IMR-90 (cell line): ENCODE measurements around the gene SLC30A2. TPM values are rescaled to one million over a fixed set of nuclear protein-coding genes. Genes with fewer than 3 reads are reported as not detected.

Experiments
- ATAC-seq: fragments of 200-7000 bp; cut with Tn5 transposase; 2 replicates; pipeline ENCODE4 v1.9.1; 2020; ENCODE audit warnings: low read depth, mild to moderate bottlenecking, moderate library complexity
- BruUV-seq: library from RNA; stranded (reverse); fragments of 400-500 nt; replicated peaks from 2 replicates; lab custom pipeline; 2021; lab: Mats Ljungman, UMichigan
- CTCF ChIA-PET: fragments of 300-600 bp; formaldehyde crosslinking; extraction: SDS; loops from one replicate; lab custom pipeline; 2021; ENCODE audit warnings: antibody characterized with exemption; lab: Yijun Ruan, JAX
- POLR2A ChIA-PET: fragments of 300-600 bp; sonication (Branson Sonifier 250); formaldehyde crosslinking; loops from one replicate; lab custom pipeline; 2022; ENCODE audit warnings: antibody characterized with exemption; ENCODE audit not compliant: unreplicated experiment; lab: Charles Lee
- DNase-seq: peaks from one replicate; pipeline ENCODE4 v3.0.0; 2013
- H2AFZ ChIP-seq: replicated peaks from 2 replicates; pipeline ENCODE3; 2013; ENCODE audit warnings: low read length, mild to moderate bottlenecking; ENCODE audit not compliant: poor library complexity
- H2AK5ac ChIP-seq: 2 replicates; pipeline ENCODE4 v1.6.1; 2013; ENCODE audit warnings: low read depth, low read length, inconsistent platforms
- H2AK9ac ChIP-seq: replicated peaks from 2 replicates; pipeline ENCODE3; 2013; ENCODE audit warnings: mild to moderate bottlenecking, low read depth, low read length, moderate library complexity; ENCODE audit not compliant: poor library complexity
- H2BK120ac ChIP-seq: 2 replicates; pipeline ENCODE4 v1.6.1; 2013; ENCODE audit warnings: low read depth, low read length, inconsistent platforms
- H2BK15ac ChIP-seq: 3 replicates; pipeline ENCODE4 v1.6.1; 2013; ENCODE audit warnings: low read depth, low read length, inconsistent platforms
- H2BK20ac ChIP-seq: 2 replicates; pipeline ENCODE4 v1.6.1; 2013; ENCODE audit warnings: low read depth, mild to moderate bottlenecking, inconsistent platforms, low read length, moderate library complexity
- H2BK5ac ChIP-seq: 2 replicates; pipeline ENCODE4 v1.6.1; 2013; ENCODE audit warnings: mild to moderate bottlenecking, low read depth, low read length, inconsistent platforms; ENCODE audit not compliant: poor library complexity, severe bottlenecking
- H3K14ac ChIP-seq: replicated peaks from 2 replicates; pipeline ENCODE4 v1.6.1; 2013; ENCODE audit warnings: low read depth, low read length, inconsistent platforms
- H3K18ac ChIP-seq: 2 replicates; pipeline ENCODE4 v1.6.1; 2013; ENCODE audit warnings: low read depth, low read length, control low read depth
- H3K23ac ChIP-seq: 2 replicates; pipeline ENCODE4 v1.6.1; 2013; ENCODE audit warnings: low read depth, low read length, inconsistent platforms
- H3K27ac ChIP-seq: 2 replicates; pipeline ENCODE4 v1.5.1; 2013; ENCODE audit warnings: mild to moderate bottlenecking, control low read depth, low read length; ENCODE audit not compliant: insufficient read depth
- H3K27me3 ChIP-seq: 2 replicates; pipeline ENCODE4 v1.6.1; 2013; ENCODE audit warnings: low read length; ENCODE audit not compliant: control insufficient read depth, insufficient read depth
- H3K36me3 ChIP-seq: 2 replicates; pipeline ENCODE4 v1.6.1; 2013; ENCODE audit warnings: low read length, mixed read lengths; ENCODE audit not compliant: control insufficient read depth, insufficient read depth
- H3K4ac ChIP-seq: 2 replicates; pipeline ENCODE4 v1.6.1; 2013; ENCODE audit warnings: low read depth, low read length, inconsistent platforms
- H3K4me1 ChIP-seq: 2 replicates; pipeline ENCODE4 v1.6.1; 2013; ENCODE audit warnings: low read length, mixed read lengths; ENCODE audit not compliant: control insufficient read depth, insufficient read depth
- H3K4me2 ChIP-seq: 2 replicates; pipeline ENCODE4 v1.6.1; 2013; ENCODE audit warnings: low read depth, mild to moderate bottlenecking, control low read depth, low read length, moderate library complexity
- H3K4me3 ChIP-seq: 2 replicates; pipeline ENCODE4 v1.5.1; 2013; ENCODE audit warnings: low read depth, mild to moderate bottlenecking, control low read depth, low read length, moderate library complexity; ENCODE audit not compliant: insufficient read depth
- H3K56ac ChIP-seq: 2 replicates; pipeline ENCODE4 v1.6.1; 2013; ENCODE audit warnings: low read length, inconsistent platforms; ENCODE audit not compliant: insufficient read depth; ENCODE audit errors: extremely low read depth
- H3K79me1 ChIP-seq, 2 experiments: 2 replicates each; pipeline ENCODE4 v1.6.1; 2013; ENCODE audit warnings: low read length in 2 of 2, inconsistent platforms in 1 of 2, low read depth in 1 of 2
- H3K9ac ChIP-seq: 2 replicates; pipeline ENCODE4 v1.6.1; 2013; ENCODE audit warnings: low read depth, low read length, control low read depth
- H3K9me1 ChIP-seq: 2 replicates; pipeline ENCODE4 v1.6.1; 2013; ENCODE audit warnings: low read length, inconsistent platforms; ENCODE audit not compliant: insufficient read depth
- H3K9me3 ChIP-seq: 2 replicates; pipeline ENCODE4 v1.6.1; 2013; ENCODE audit warnings: low read length; ENCODE audit not compliant: control insufficient read depth, insufficient read depth
- H4K20me1 ChIP-seq: 2 replicates; pipeline ENCODE4 v1.6.1; 2013; ENCODE audit warnings: low read length, inconsistent platforms; ENCODE audit not compliant: insufficient read depth
- H4K5ac ChIP-seq: 2 replicates; pipeline ENCODE4 v1.6.1; 2013; ENCODE audit warnings: mild to moderate bottlenecking, low read depth, low read length, control low read depth
- H4K8ac ChIP-seq, 2 experiments: 2 replicates each; pipeline ENCODE4 v1.6.1; 2013; ENCODE audit warnings: low read depth in 2 of 2, low read length in 2 of 2, control low read depth in 1 of 2, inconsistent platforms in 1 of 2
- H4K91ac ChIP-seq: 2 replicates; pipeline ENCODE4 v1.6.1; 2013; ENCODE audit warnings: low read depth, low read length, inconsistent platforms; ENCODE audit not compliant: insufficient read depth
- BHLHE40 ChIP-seq: fragments of 150-350 bp; IDR thresholded peaks from 2 replicates; pipeline ENCODE4 v1.6.1; 2016; ENCODE audit warnings: mild to moderate bottlenecking, low read depth, low read length
- CHD1 ChIP-seq: IDR thresholded peaks from 2 replicates; pipeline ENCODE4 v1.6.1; 2012; ENCODE audit warnings: low read depth, low read length, improper control_type of control experiment
- FOS ChIP-seq: fragments of 150-350 bp; IDR thresholded peaks from 2 replicates; pipeline ENCODE4 v1.6.1; 2016; ENCODE audit warnings: low read depth, low read length
- RAD21 ChIP-seq: IDR thresholded peaks from 2 replicates; pipeline ENCODE4 v1.6.1; 2012; ENCODE audit warnings: low read length, improper control_type of control experiment
- WGBS, 2 experiments: methylation state at CpG; one replicate each; pipeline versions ENCODE4 v1.1.5 to v1.1.7; 2013; ENCODE audit warnings: missing lambda C conversion rate in 2 of 2; ENCODE audit not compliant: insufficient read length in 1 of 2; ENCODE audit errors: extremely low coverage in 2 of 2; 5-methylcytosine and 5-hydroxymethylcytosine counted together
- dilution Hi-C: fragments of 300-500 bp; cut with HindIII; formaldehyde crosslinking; loops from one replicate; pipeline ENCODE4 v1.14.3; 2018; ENCODE audit warnings: low sequenced_read_pairs; ENCODE audit not compliant: unreplicated experiment
- in situ Hi-C: fragments of 300-500 bp; cut with MboI; formaldehyde crosslinking; loops from 3 replicates; pipeline ENCODE4 v1.14.3; 2019; ENCODE audit warnings: low sequenced_read_pairs, inconsistent platforms, mixed read lengths
- intact Hi-C: fragments of 100-400 bp; cut with micrococcal nuclease; formaldehyde crosslinking; loops from 2 replicates; pipeline ENCODE4 v1.10.0; 2022
- polyA plus RNA-seq, 3 experiments: library from polyadenylated mRNA; depleted of rRNA; stranded (reverse); fragments of >200 nt; gene quantifications; 2 replicates each; pipeline ENCODE4 v1.2.3, GENCODE V29; 2012; ENCODE audit warnings: low replicate concordance in 1 of 3
- total RNA-seq: library from RNA; depleted of rRNA; stranded (reverse); fragments of >200 nt; gene quantifications from 2 replicates; pipeline ENCODE4 v1.2.3, GENCODE V29; 2012

Gene SLC30A2
- total and polyA plus RNA-seq, 2 of the 4 experiments (the other 2 are of a cell fraction): not detected

DNA sequence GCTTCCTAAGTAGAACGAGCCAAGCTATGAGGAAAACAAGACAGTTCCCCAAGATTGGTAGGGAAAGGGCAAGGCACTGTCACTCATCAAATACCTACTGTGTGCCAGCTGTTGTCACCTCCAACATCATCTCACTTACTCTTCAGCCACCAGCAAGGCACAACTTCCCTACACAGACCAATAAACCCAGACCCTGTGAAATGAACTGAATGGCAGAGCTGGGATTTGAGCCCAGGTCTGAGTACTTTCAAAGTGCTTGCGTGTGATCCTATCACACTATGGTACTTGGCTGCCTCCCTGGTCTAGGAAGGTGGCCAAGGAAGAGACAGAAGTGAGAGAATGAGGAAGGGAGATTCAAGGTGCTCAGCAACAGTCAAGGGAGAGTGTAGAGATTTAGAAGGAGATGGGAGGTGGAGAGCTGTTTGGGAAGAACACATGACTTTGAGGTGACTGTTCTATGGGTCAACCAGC, 38.2 kb upstream of the SLC30A2 start:
- no peaks in the 10 kb centered on the region for H3K79me1 ChIP-seq
- H3K9me1 ChIP-seq: no peaks in the 10 kb centered on the region
- intact Hi-C loops (no loop called here), dilution Hi-C loops (no loop called here), in situ Hi-C loops (no loop called here)
- no peaks in the 10 kb centered on the region for H4K20me1 ChIP-seq
- H3K9ac ChIP-seq: no peak overlapping the region
- TF ChIP-seq RAD21 (no peak), FOS (no peak), BHLHE40 (no peak), CHD1 (no peak)
- no peak overlapping the region for H2AK5ac ChIP-seq
- no peak overlapping the region for H3K4me3 ChIP-seq
- H2BK120ac ChIP-seq: no peak overlapping the region
- no peak overlapping the region for H4K5ac ChIP-seq
- no peak overlapping the region for H2BK20ac ChIP-seq
- H3K4me2 ChIP-seq: no peak overlapping the region
- no CpG with 5 or more reads among the region's 2 CpGs for WGBS, 2 experiments
- POLR2A ChIA-PET: no interaction called here
- H4K91ac ChIP-seq: no peak overlapping the region
- H3K27ac ChIP-seq: no peak overlapping the region
- peaks cover 1% of the 10 kb centered on the region; the same call in 1 of the 2 replicates for H3K4me1 ChIP-seq
- no peaks in the 10 kb centered on the region for H3K9me3 ChIP-seq
- no peak overlapping the region for H3K14ac ChIP-seq
- ATAC-seq: no peak
- no peaks in the 10 kb centered on the region for H3K36me3 ChIP-seq
- no peak overlapping the region for H2AFZ ChIP-seq
- H3K27me3 ChIP-seq: peaks cover 29% of the 10 kb centered on the region
- no peak overlapping the region for H2BK5ac ChIP-seq
- H3K23ac ChIP-seq: no peak overlapping the region
- CTCF ChIA-PET: interaction anchor here (0.6 to 1.2 kb wide), 3 partner anchors 28 to 460 kb away, joined by 3 read pairs; no protein-coding TSS in a partner anchor
- H4K8ac ChIP-seq: no peak overlapping the region
- H3K56ac ChIP-seq: no peak overlapping the region
- H2BK15ac ChIP-seq: no peak overlapping the region
- no peak overlapping the region for H3K18ac ChIP-seq
- no peak overlapping the region for H3K4ac ChIP-seq
- BruUV-seq: no TSS peak
- peak; percentile 21 for DNase-seq
- no peak overlapping the region for H2AK9ac ChIP-seq
